Astrocyte (in vitro differentiated cells and primary cell): ENCODE results near the gene HS6ST3. TPM values are rescaled to one million over a fixed set of nuclear protein-coding genes. Genes with fewer than 3 reads are reported as not detected.

Experiments used
- DNase-seq: peaks from one replicate; pipeline ENCODE4 v3.0.0-alpha.2; 2010; ENCODE audit warnings: low read depth
- FAIRE-seq: peaks from 2 replicates; lab custom pipeline; 2011; peaks lifted over from hg19 to GRCh38; lab: Jason Lieb, UNC
- H2AFZ ChIP-seq: 2 replicates; pipeline ENCODE4 v1.6.0; 2012; ENCODE audit warnings: low read depth, low read length, inconsistent platforms
- H3K27ac ChIP-seq: 2 replicates; pipeline ENCODE4 v1.5.1; 2011; ENCODE audit warnings: low read depth, low read length, inconsistent platforms
- H3K27me3 ChIP-seq: 2 replicates; pipeline ENCODE4 v1.6.0; 2011; ENCODE audit warnings: low read length, inconsistent platforms; ENCODE audit not compliant: insufficient read depth
- H3K36me3 ChIP-seq: 2 replicates; pipeline ENCODE4 v1.5.1; 2011; ENCODE audit warnings: low read length, inconsistent platforms; ENCODE audit not compliant: insufficient read depth
- H3K4me1 ChIP-seq: 2 replicates; pipeline ENCODE4 v1.5.1; 2011; ENCODE audit warnings: low read length, inconsistent platforms; ENCODE audit not compliant: insufficient read depth
- H3K4me2 ChIP-seq: 2 replicates; pipeline ENCODE4 v1.6.0; 2012; ENCODE audit warnings: low read length, inconsistent platforms
- H3K4me3 ChIP-seq: 2 replicates; pipeline ENCODE4 v1.5.1; 2011; ENCODE audit warnings: low read depth, mild to moderate bottlenecking, low read length, inconsistent platforms; ENCODE audit not compliant: insufficient read depth
- H3K79me2 ChIP-seq: 2 replicates; pipeline ENCODE4 v1.6.0; 2012; ENCODE audit warnings: mild to moderate bottlenecking, low read length, inconsistent platforms; ENCODE audit not compliant: insufficient read depth
- H3K9ac ChIP-seq: 2 replicates; pipeline ENCODE4 v1.6.0; 2012; ENCODE audit warnings: mild to moderate bottlenecking, low read length, inconsistent platforms
- H3K9me3 ChIP-seq: 2 replicates; pipeline ENCODE4 v1.5.1; 2012; ENCODE audit warnings: low read depth, mild to moderate bottlenecking, low read length, inconsistent platforms; ENCODE audit not compliant: insufficient read depth
- H4K20me1 ChIP-seq: 2 replicates; pipeline ENCODE4 v1.6.0; 2012; ENCODE audit warnings: low read length, inconsistent platforms; ENCODE audit not compliant: insufficient read depth
- H3K27ac Mint-ChIP-seq: one replicate; pipeline ENCODE4 v1.8.0; 2021; ENCODE audit warnings: mild to moderate bottlenecking, mixed read lengths; ENCODE audit not compliant: unreplicated experiment
- H3K27me3 Mint-ChIP-seq: one replicate; pipeline ENCODE4 v1.8.0; 2021; ENCODE audit warnings: low read depth, mixed read lengths; ENCODE audit not compliant: unreplicated experiment
- H3K36me3 Mint-ChIP-seq: one replicate; pipeline ENCODE4 v1.8.0; 2021; ENCODE audit warnings: low read depth, mixed read lengths; ENCODE audit not compliant: unreplicated experiment
- H3K4me1 Mint-ChIP-seq: one replicate; pipeline ENCODE4 v1.8.0; 2021; ENCODE audit warnings: low read depth, mixed read lengths; ENCODE audit not compliant: unreplicated experiment
- H3K4me3 Mint-ChIP-seq: one replicate; pipeline ENCODE4 v1.8.0; 2021; ENCODE audit warnings: mild to moderate bottlenecking, moderate library complexity, mixed read lengths; ENCODE audit not compliant: unreplicated experiment
- H3K9me3 Mint-ChIP-seq: one replicate; pipeline ENCODE4 v1.8.0; 2021; ENCODE audit warnings: mild to moderate bottlenecking, mixed read lengths; ENCODE audit not compliant: unreplicated experiment
- CTCF ChIP-seq: IDR thresholded peaks from 2 replicates; pipeline ENCODE4 v1.5.1; 2011; ENCODE audit warnings: low read depth, mild to moderate bottlenecking, inconsistent platforms, low read length, moderate library complexity; ENCODE audit not compliant: insufficient read depth
- EZH2 ChIP-seq: IDR thresholded peaks from 2 replicates; pipeline ENCODE4 v1.6.1; 2012; ENCODE audit warnings: mild to moderate bottlenecking, low read length, inconsistent platforms; ENCODE audit not compliant: insufficient read depth
- total RNA-seq: library from RNA; stranded (reverse); gene quantifications from 2 replicates; pipeline ENCODE4 v1.2.1, GENCODE V29; 2021

The HS6ST3 gene
- total RNA-seq, 1 donor from 2014 or later, result 0.07 TPM

GRCh38 chr13:96680898-96681297 is 591.0 kb downstream of the HS6ST3 start:
- no peaks in the 10 kb centered on the region for H3K27me3 ChIP-seq
- no peaks in the 10 kb centered on the region for H3K36me3 ChIP-seq
- FAIRE-seq (no peak), DNase-seq (no peak)
- H3K4me1 ChIP-seq, result no peaks in the 10 kb centered on the region
- Mint-ChIP-seq H3K27me3 (no peaks in the 10 kb centered on the region), H3K36me3 (no peaks in the 10 kb centered on the region), H3K9me3 (no peaks in the 10 kb centered on the region), H3K4me3 (no peak overlapping the region), H3K4me1 (no peaks in the 10 kb centered on the region), H3K27ac (no peak overlapping the region)
- H3K4me2 ChIP-seq, result no peak overlapping the region
- H2AFZ ChIP-seq, result no peak overlapping the region
- no peaks in the 10 kb centered on the region for H4K20me1 ChIP-seq
- H3K9ac ChIP-seq, result no peak overlapping the region
- no peaks in the 10 kb centered on the region for H3K79me2 ChIP-seq
- H3K27ac ChIP-seq, result no peak overlapping the region
- H3K4me3 ChIP-seq, result no peak overlapping the region
- H3K9me3 ChIP-seq, result no peaks in the 10 kb centered on the region
- TF ChIP-seq EZH2, result no peak
- no peak for TF ChIP-seq CTCF

GRCh38 chr13:96681766-96682165 is 591.9 kb downstream of the HS6ST3 start:
- Histone ChIP-seq H2AFZ (no peak overlapping the region), H3K4me2 (no peak overlapping the region), H4K20me1 (no peaks in the 10 kb centered on the region), H3K4me1 (no peaks in the 10 kb centered on the region), H3K79me2 (no peaks in the 10 kb centered on the region), H3K27ac (no peak overlapping the region), H3K36me3 (no peaks in the 10 kb centered on the region), H3K27me3 (no peaks in the 10 kb centered on the region), H3K9me3 (no peaks in the 10 kb centered on the region), H3K9ac (no peak overlapping the region), H3K4me3 (no peak overlapping the region)
- TF ChIP-seq EZH2 (no peak), CTCF (no peak)
- Mint-ChIP-seq H3K9me3 (no peaks in the 10 kb centered on the region), H3K27me3 (no peaks in the 10 kb centered on the region), H3K27ac (no peak overlapping the region), H3K4me1 (no peaks in the 10 kb centered on the region), H3K4me3 (no peak overlapping the region), H3K36me3 (no peaks in the 10 kb centered on the region)
- no peak for DNase-seq
- no peak for FAIRE-seq

- H3K4me3 Mint-ChIP-seq, result no peak overlapping the region
- Histone ChIP-seq H3K79me2 (no peaks in the 10 kb centered on the region), H3K4me1 (no peaks in the 10 kb centered on the region), H3K27me3 (no peaks in the 10 kb centered on the region), H3K27ac (no peak overlapping the region), H4K20me1 (no peaks in the 10 kb centered on the region), H3K9ac (no peak overlapping the region), H3K9me3 (no peaks in the 10 kb centered on the region), H3K4me2 (no peak overlapping the region), H2AFZ (no peak overlapping the region), H3K36me3 (no peaks in the 10 kb centered on the region), H3K4me3 (no peak overlapping the region)
- no peaks in the 10 kb centered on the region for H3K36me3 Mint-ChIP-seq
- no peak overlapping the region for H3K27ac Mint-ChIP-seq
- no peaks in the 10 kb centered on the region for H3K4me1 Mint-ChIP-seq
- no peak for DNase-seq
- H3K9me3 Mint-ChIP-seq, result no peaks in the 10 kb centered on the region
- TF ChIP-seq CTCF (no peak), EZH2 (no peak)
- H3K27me3 Mint-ChIP-seq, result no peaks in the 10 kb centered on the region
- no peak for FAIRE-seq
Measured at GRCh38 chr13:96684469-96684868, 594.6 kb downstream of the HS6ST3 start.
